Pons (tissue), 1 donor: Measurements from ENCODE around the gene BTBD2.
A peak's percentile ranks its signal among the peaks of the same experiment; 100 is the strongest.

ENCODE experiments used
- DNase-seq: peaks from one replicate; pipeline ENCODE4 v3.0.0-alpha.2; 2016; ENCODE audit warnings: low spot score

Gene BTBD2

GRCh38 chr19:2050991-2051772 lies 35.7 kb upstream of the BTBD2 start, which contains the start of gene MKNK2:
MKNK2 (minus strand) TSS chr19:2051244; CDS start chr19:2050851, 393 bp downstream.
- DNase-seq: peak; percentile 85

DNA sequence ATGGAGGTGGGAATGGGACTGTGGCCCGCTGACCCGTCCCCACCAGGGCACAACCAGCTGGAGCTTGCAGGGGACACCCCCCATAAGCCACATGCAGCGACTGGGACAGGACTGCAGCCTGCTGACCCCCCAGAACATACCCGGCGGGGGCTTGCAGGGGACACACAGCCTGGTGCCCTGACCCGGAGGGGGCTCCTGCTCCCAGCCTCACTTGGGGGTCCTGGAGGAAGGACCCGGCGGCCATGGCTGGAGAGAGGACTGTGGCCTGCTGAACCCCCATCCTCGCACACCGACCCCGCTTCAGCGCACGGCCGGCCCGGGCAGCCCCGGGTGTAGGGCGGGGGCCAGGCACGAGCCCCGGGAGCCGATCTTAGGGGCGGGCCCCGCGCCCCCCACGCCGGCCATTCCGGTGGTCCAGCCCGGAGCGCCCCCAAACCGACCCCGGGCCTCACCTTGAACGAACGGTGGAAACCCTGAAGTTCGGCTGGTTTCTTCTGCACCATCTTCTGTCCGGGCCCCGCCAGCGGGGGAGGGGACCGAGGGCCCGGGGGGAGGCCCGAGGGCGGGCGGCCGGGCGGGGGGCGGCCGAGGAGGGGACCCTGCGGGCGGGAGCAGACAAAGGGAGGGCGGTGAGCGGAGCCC lies 35.0 kb upstream of the BTBD2 start:
- no peak for DNase-seq

DNA sequence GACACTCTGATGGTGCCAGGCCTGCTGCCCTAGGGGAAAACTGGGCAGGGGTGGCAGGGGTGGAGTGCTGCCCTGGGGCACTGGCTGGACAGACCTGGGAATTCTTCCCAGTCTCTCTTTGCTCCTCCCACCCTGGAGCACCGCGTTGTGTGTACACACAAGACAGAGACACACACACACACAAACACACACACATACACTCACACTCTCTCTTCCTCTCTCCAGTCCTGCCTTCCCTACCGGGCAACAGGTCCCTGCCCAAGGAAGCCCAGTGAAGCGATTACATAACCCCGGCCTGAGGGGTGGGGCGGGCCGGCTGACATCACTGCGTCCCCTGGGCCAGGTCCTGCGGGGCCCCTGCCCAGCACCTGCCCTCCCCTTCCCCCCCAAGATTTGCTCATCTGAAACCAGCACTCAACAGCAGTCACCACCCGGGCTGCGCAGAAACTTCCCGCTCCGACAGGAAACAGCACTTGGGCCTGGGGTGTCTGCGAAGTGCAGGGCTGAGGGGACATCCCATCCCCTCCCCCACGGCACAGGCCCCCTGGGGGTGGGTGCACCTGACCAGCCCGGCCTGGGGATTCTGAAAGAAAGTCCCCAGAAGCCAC lies 34.3 kb upstream of the BTBD2 start:
- DNase-seq: peak; percentile 83

GRCh38 chr19:2048959-2049740 lies 33.6 kb upstream of the BTBD2 start:
- peak; percentile 58 for DNase-seq

GRCh38 chr19:2048104-2048958 lies 32.8 kb upstream of the BTBD2 start:
- DNase-seq: no peak

GRCh38 chr19:2047449-2048103 lies 32.1 kb upstream of the BTBD2 start:
- no peak for DNase-seq

DNA sequence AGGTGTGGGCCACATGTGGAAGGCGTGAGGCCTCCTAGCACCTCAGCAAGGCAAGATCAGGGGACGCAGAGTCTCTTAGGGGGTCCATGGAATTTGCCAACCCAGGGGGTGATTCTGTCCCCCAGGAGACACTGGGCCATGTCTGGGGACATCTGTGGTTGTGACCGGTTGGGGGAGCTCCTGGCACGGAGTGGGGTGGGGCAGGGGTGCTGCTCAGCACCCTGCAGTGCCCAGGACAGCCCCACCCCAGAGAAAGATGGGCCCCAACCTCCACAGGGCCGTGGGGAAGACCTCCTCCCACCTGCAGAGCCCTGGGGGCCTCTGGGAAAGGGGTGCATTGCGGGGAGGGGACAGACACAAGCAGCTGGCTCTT lies 31.5 kb upstream of the BTBD2 start:
- DNase-seq: no peak

- DNase-seq: no peak
These were observed 30.8 kb upstream of the BTBD2 start for GRCh38 chr19:2046046-2046907.

GRCh38 chr19:2045501-2046045 lies 30.1 kb upstream of the BTBD2 start:
- no peak for DNase-seq

- DNase-seq: no peak
These were observed 29.4 kb upstream of the BTBD2 start for GRCh38 chr19:2044709-2045500.

DNA sequence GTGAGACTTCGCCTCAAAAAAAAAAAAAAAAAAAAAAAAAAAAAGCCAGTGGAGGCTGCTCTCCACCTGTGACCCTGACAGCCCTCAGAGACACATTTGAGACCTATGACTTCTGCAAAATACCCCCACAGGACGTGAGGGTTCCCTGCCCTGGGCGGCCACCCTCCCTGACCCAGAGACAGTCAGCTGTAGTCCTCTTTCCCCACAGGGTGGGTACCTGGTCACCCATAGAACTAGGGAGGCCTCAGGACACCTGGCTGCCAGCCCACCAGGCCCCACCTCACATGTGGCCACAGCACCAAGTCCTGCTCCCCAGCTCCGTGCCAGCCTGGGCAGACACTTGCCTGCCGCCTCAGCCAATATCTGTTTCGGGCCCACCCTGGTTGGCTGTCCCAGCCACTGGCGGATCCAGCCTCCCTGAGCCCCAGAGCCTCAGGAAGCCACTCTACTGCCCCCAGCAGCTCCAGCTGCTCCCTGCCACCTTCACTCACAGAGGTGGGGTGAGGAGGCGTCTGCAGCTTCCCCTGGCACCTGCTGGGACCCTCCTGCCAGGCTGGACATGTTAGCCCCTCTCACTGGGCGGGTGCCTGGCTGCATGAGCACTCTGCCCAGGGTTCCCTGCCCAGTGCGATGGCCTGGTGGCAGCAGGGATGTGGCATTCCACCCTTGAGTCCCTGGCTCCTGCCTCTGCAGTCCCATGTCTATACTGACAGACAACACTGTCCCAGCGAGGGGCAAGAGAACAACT lies 28.6 kb upstream of the BTBD2 start:
- no peak for DNase-seq

DNA sequence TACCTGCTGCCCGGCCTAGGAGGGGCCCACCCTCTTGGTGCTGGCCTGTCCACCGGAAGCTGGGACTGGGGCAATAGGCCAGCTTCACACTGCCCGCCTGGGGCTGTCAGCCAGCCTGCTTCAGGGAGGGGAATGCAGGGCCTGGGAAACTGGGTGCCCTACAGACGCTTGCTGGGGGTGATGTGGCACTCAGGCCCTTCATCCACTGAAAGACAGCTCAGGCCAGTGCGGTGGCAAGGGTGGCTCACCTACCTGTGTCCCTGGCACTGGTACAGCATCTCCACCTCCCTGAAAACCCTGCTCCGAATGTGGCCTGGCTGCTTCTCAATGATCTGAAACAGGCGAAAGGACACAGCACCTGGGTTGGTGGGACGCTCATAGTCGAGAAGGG lies 27.7 kb upstream of the BTBD2 start:
- no peak for DNase-seq

DNA sequence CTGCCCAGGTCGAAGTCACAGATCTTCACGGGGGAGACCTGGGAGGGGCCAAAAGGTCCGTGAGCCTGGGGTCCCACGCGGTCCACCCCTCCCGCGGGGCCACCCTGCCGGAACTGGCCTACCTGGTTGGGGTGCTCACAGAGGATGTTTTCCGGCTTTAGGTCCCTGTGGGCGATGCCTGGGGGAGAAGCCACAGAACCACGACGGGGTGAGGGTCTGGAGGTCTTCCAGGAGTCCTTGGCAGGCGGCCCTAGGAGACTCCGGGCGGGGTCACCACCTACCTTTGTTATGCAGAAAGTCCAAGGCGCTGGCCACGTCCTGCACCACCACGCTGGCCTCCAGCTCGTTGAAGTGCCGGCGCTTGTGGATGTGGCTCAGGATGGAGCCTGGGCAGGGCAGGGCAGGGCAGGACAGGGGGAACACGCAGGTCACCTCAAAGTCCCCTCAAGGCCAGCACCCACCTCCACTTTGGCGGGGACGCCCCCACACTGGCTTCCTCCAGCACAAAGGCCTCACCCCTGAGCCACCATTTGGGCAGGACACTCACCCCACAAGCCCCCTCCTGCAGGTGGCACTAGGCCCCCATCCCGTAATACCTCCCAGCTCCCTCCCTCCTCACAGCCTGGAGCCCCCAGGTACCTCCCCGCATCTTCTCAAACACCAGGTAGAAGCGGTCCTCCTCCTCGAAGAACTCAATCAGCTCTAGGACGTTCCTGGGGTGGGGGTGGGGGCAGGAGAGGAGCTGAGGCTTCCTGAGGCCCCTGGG lies 27.2 kb upstream of the BTBD2 start:
- DNase-seq: no peak

GRCh38 chr19:2041683-2042484 lies 26.4 kb upstream of the BTBD2 start:
- peak; percentile 90 for DNase-seq

DNA sequence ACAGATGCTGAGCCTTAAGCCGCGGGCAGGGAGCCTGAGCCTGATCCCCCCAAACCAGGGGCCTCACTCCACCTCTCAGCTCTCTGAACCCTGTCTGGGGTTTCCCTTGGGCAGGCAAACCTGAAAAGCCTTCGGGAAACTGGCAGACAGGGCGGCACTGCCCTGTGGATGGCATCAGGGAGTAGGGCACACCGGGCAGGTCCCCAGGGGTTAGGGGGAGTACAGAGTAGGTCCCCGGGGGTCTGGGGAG lies 25.8 kb upstream of the BTBD2 start:
- DNase-seq: no peak

DNA sequence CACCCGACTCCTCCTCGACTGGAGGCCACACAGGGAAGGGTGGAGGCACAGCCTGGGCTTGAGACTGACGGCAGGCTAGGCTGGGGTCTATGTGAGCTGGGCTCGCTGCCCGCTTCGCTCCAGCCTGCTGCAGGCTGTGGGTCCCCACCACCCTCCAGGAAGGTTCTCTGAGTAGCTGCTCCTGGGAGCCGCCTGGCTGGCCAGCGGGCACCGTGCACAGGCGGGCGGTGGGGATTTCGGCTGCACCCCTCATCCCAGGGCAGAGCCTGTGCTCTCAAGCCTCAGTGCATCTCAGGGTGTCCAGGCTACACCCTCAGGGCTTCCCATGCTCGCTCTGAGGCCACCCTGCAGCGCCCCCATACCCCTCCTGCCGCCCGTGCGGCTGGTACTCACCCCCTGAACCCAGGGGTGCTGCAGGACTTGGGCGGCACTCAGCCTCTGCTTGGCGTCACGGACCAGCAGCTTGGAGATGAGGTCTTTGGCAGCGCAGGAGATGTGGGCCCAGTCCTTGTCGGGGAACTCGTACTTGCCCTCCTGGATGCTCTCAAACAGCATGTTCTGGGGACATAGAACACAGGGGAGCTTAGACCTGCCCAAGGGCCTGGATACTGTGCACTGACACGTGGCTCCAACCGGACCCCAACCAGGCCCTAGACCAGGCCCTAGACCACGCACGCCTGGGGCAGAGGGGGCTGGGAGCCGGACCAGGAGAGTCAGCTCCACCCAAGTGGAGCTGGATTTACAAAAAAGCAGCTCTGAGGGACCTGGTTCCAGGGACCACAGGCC lies 25.3 kb upstream of the BTBD2 start:
- no peak for DNase-seq
